Measurements from ENCODE around the gene EMX2.
"Not testable (repeated sequence)": the region's sequence is repeated elsewhere in the genome, so short reads cannot be mapped to it uniquely, and the experiment has no call there.

Gene EMX2

DNA sequence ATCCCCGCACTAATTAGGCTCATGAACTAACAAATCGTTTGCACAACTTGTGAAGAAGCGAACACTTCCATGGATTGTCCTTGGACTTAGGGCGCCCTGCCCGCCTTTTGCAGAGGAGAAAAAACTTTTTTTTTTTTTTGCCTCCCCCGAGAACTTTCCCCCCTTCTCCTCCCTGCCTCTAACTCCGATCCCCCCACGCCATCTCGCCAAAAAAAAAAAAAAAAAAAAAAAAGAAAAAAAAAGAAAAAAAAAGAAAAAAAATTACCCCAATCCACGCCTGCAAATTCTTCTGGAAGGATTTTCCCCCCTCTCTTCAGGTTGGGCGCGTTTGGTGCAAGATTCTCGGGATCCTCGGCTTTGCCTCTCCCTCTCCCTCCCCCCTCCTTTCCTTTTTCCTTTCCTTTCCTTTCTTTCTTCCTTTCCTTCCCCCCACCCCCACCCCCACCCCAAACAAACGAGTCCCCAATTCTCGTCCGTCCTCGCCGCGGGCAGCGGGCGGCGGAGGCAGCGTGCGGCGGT lies at the start of gene EMX2:
Gene EMX2 (plus strand): TSS at position 41 of the 519 bp plus-strand sequence. CDS start 522 bp downstream, outside the sequence.
- no peak for DNase-seq (ENCODE audit: low read depth in 2 of 2)

DNA sequence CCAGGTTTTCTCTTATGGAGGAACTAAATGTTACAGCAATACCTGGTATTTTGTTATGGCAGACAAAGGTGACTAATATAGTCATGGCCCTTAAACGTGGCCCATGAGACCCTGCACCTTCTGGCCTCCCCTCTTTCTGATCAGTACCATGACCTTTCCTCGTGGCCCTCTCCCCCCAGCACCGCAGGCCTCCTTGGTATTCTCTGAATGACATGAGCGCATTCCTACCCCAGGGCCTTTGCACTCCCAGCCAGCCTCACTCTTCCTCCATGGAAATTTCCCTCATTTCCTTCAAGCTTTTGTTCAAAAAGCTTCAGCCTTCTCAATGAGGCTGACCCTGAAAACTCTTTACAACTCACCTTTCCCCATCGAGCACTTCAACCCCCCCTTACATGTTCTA lies 46.5 kb upstream of the EMX2 start:
- no peak for DNase-seq (ENCODE audit: low read depth in 2 of 2)

DNA sequence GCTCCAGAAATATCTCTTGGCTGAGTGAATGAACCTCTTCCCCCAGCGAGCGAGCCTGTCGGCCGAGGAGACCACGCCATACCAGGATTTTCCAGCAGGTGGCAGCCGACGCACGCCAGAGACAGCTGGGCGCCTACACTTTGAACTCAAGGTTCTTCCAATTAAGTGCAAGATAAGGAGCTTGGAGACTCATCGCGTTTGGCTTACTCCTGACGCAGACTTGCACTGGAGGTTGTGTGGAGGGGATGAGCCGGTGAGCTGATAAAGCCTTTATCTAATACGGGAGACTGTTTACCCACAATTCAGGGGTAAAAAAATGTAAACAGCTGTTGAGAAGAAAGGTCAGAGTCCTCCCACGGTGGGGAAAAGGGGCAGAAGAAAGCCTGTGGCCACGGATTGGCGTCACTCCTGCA lies 45.9 kb upstream of the EMX2 start:
- peak; percentile 38 to 56 for DNase-seq (ENCODE audit: low read depth in 2 of 2)

DNA sequence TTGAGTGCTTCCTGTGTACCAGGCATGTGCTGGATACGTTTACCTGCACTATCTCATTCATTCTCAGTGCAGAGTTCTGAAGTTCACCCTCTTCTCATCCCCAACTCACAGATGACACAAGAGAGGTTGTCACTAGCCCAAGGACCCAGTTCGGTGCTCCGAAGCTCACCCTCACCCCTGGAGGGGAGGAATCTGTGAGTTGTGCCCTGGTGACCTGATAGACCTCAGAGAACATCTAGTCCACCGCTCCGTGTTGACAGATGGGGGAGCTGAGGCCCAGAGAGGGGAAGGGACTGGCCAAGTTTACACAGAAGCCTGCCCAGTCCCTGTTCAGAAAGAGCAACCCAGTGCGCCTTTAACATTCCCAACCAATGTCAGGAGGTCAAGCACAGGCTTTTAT lies 44.8 kb upstream of the EMX2 start:
- DNase-seq (ENCODE audit: low read depth in 2 of 2) = no peak

DNA sequence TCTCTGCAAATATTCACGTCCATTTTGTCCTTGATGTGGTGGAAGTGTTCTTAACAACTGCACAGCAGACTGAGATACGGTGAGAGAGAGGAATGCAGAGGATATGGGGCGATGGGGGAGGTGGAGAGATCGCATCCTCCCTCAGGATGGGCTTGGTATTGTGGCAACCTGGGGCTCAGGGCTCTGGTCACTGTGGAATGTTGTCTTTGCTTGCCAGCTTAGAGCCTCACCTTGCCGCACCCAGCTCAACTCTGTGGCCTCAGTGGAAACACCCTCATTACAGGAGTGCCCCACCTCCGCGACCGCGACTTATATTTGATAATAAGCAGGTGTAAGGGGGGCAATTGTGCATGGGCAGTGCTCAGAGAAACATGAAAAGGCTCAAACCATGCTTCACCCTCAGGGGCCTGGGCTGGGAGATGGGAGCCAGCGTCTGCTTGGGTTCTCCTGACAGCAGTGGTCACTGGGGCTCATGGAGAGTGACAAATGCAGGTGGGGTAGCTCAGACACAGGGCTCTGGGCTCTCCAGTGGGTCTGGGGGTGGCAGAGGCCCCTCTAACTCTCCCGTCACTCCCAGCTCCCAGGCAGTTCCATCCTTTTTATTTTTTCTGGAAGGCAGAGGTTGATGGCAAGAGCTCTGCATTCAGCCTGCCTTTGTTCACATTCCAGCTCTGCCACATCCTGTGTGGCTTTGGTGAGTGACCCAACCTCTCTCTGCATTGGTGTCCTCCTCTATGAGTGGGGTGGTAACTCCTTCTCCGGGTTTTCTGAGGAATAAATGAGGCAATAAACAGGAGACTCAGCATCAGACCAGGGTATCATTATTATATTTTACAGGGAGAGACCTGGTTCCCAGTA lies 43.1 kb upstream of the EMX2 start:
- DNase-seq (ENCODE audit: low read depth in 2 of 2) = no peak

DNA sequence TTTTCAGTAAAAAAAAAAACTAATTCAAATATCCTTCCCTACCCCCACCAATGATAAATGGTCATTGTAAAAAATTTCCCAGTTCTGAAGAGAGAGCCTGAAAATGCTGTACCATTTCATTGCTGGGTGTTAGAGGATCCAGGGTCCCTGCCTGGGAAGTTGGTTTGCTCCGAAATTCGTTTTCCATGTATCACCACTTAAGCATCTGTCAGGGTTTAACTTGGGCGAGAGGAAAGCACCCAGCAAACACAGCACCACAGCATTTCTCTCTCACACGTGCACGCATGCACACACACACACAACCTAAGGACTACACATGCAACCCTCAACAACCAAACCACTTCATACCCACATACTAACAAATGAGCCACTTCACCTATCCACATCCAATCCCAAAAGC lies 42.1 kb upstream of the EMX2 start:
- no peak for DNase-seq (ENCODE audit: low read depth in 2 of 2)

DNA sequence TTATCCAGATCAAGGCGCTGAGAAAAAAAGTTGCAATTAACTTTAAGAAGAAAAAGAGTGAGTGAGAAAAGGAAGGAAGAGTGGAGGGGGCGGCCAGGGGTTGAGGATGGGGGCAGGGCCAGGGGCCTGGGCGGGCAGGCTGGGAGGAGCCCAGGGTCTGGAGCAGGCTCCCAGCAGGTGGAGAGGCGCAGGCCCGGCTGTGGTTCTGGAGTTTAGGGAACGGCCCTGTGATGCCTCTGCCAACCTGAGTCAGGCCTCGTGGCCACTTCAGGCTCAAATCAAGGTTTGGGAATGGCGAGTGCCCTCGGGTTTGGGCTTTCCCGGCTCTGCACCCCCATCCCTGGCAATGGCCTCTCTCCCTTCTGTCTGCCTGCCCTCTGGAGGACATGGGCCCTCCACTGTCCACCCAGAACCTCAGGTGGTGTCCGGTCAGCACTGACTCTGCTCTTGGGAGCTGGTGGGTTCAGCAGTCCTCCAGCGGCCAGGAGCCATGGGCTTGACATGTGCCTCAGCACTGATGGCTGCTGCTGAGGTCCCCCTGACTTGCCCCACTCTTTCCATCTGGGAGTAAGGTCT lies 41.0 kb upstream of the EMX2 start:
- no peak for DNase-seq (ENCODE audit: low read depth in 2 of 2)

DNA sequence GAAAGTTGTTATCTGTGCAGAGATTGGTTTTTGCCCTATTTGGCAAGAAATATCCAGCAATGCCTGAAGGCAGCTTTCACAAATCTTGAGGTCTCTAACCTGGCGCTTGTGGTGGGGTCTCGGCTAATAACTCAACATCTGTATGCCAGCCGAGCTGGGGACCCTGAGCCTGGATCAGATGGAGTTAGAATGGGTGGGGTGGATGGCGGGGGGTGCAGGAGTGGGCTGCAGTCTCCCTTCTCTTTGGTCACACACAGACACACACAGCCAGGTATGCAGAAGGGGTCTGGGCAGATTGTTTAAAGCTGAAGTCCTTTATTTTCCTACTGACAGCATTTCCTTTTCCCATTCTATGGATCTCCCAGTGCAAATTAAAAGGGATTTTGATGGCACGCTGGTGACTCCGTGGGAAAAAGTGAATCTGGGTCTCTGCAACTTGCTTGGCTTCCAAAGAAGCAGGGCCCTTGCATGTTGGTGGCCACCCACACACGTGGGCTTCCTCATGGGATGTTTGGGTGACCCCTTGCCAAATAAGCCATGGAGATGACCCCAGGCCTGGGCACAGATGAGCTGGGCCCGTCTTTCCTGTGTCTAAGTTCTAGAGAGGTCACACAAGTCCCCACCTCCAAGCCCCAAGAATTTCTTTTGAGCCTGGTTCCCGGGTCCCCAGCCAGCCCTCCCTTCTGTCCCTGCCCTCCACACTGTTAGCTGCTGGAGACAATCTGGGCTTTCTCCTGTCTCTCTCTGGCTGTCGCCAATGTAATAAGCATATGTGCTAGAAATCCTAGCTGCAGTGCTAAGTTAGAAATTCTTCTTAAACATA lies 39.9 kb upstream of the EMX2 start:
- DNase-seq (ENCODE audit: low read depth in 2 of 2) = no peak

DNA sequence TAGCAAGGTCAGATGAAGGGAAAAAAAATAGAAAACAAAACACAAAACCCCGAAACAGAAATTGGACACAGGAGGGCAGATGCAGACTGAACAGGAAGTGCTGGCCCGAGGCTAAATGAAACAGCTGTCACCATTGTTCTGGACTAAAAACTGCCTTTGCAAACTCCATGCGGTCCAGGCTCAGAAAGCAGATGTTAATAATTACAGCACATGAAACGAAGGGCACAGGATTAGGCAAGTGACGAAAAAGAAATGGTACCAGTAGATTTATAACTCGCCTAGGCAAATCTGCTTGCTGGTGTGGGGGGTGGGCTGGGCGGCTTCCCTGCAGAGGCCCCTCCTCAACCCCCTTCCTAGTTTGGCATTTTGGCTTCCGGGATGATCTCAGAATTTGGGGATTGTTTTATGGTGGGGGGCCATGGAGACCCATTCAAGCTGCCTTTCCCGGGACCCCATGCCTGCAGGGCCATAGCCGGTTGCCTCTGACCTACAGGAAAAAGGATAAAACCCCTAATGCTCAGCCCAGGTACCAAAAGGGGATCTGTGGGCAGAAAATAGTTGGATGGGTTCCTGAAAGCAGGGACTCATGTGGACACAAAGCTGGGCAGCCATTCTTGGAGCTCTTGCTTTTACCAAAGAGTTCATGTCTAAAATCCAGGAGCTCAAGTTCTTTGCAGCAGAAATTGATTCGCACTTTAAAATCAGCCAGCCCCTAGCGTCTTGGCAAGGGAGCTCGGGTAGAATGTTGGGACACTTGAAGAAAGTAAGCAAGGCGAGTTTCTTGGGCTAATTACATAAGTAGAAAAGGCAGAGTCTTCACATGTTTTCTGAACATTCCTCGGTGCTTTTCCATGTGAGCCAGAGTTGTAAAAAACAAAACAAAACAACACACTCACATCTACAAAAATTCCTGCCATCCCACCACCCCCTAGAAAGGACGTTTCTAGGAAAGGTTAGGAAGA lies 39.0 kb upstream of the EMX2 start:
- no peak for DNase-seq (ENCODE audit: low read depth in 2 of 2)

DNA sequence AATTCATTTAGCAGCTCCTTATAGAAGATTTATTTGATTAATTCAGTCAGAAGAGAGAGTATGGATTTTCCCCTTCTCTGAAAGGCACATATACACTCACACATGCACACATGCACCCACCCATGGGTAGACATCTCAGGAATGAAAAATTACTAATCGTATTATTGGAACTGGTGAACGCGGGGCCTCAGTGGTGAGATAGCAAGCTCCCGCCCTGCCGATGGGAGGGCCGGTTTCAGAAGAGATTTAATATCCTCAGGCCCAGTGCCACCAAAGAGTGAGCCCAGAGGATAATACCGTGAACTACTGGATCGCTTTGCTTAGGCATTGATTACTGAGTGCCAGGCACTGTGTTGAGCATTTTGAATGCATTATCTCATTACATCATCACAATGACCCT lies 38.0 kb upstream of the EMX2 start:
- DNase-seq (ENCODE audit: low read depth in 2 of 2) = no peak

DNA sequence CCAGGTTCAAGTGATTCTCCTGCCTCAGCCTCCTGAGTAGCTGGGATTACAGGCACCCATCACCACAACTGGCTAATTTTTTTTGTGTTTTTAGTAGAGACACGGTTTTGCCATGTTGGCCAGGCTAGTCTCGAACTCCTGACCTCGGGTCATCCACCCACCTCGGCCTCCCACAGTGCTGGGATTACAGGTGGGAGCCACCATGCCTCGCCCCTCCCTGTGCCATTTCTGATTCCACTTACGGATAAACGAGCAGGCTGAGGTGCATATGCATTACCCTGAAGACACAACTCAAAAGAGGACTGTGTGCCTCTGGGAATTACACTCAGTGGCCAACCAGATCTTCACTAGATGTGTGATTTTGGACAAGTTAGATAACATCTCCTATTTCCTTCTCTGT lies 35.5 kb upstream of the EMX2 start:
- not testable (repeated sequence) for DNase-seq (ENCODE audit: low read depth in 2 of 2)

DNA sequence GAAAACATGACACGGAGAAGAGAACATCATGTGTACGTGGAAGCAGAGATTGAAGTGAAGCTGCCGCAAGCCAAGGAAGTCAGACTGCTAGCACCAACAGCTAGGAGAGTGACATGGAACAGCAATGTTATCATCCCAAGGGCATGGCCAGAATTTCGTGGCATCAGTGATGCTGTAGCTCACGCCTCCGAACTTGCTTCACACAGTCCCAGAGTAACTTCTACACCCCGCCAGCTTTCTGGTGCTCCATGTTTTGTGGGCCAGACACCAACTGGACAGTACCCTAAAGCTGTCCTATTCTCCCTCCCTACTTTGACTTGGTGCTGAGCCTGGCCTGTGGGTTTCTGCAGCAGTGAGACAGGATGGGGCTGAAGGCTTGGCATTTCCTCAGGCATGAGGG lies 33.0 kb upstream of the EMX2 start:
- no peak for DNase-seq (ENCODE audit: low read depth in 2 of 2)

DNA sequence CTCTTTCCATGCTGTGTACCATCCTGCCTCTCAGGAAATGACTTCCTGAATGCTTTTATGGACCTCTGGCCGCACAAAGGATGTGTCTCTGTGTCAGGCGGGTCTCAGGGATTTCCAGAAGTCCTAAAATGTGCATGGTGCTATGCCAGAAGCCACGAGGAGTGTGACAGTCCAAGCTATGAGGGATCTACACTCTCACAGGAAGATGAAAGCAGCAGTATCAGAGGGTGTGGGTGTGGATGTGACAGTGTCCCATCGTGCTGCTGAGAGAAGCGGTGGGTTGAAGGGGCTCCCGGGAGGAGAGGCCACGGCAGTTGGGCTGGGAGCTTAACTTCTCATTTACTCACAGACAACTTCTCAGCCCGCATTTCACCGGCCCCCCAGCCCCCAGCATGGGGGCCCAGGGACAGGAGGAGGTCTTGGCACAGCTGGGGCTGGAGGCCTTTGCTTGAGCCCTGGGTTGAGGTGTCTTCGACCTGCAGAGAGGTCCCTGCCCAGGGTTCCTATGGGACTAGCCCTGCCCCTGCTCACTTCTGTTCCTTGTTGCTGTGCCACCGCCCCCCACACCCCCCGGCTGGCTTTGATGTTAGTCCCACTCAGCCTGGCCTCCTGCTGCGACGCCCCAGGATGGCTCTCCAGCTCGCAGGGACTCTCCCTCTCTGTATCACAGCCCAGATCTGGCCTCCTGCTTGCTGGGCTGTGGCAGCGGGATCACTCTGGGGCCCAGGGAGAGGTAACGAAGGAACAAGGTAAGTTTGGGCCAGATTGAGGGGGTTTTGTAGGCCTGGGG lies 30.8 kb upstream of the EMX2 start:
- no peak for DNase-seq (ENCODE audit: low read depth in 2 of 2)

DNA sequence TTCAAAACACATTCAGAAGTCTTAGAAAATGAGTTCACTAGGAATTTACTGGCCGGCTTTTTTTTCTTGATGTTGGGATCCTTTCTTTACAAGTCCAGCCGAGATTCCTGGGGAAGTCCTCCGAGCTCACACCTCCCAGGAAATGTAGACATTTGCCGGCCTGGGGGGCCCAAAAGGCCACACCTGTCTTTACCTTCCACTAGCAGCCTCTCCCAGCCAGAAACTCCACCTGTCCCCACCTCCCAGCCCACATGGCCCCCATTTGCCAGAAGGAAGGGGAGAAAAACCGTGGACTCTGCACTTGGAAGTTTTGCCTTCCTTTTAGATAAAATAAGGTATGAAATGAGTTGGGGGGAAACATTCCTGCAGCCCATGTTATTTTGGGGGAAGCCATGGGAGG lies 27.6 kb upstream of the EMX2 start:
- no peak for DNase-seq (ENCODE audit: low read depth in 2 of 2)

DNA sequence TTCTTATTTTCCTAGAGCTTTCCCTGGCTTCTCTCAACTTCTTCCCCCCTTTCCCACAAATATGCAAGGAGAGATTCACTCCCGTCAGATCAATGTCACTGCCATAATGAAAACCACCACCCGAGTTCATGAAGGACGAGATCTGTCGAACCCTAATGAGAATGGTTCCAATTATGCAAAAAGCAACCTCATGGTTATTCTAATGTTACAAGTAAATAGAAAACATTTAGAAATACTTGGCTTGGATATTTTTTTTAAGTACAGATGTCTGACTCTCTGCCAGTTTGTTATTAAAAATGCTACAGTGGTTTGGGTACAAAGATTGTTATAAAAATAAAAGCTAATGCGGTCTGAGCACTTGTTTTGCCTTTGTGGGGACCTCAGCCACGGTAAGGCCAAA lies 25.9 kb upstream of the EMX2 start:
- no peak for DNase-seq (ENCODE audit: low read depth in 2 of 2)

DNA sequence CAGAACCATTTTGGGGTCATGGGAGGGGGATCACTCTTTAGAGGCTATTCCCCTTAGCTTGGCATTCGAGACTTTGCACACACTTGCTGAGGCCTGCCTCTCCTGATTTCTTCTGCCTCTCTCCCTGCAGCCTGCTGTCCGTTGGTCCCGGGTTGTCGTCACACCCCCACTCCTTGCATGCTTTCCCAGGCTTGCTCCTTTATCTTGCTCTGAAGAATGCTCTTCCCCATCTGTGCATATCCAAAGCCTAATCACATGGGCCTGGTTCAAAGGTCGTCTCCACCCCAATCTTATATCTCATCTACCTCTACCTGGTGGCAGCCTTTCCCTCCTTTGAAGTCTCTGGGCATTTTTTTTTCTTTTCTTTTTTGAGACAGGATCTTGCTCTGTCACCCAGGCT lies 24.3 kb upstream of the EMX2 start:
- DNase-seq (ENCODE audit: low read depth in 2 of 2) = no peak

DNA sequence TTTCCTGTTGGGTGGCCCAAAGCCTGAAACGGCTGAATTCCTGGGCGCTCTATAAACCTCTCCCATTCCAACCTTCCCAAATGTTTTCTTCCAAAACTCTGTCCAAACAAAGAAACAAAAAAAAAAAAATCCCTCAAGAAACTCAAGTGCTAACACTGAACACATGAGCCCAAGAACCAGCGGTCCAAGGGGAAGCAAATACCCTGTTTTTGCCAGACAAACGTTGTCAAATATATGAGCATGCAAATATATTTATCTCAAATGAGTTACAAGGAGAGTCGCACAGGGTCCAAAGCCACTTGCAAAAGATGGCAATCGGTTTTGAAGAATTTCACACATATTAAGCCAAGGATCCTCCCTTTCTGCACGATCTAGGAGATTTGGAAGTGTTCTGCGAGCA lies 23.3 kb upstream of the EMX2 start:
- no peak for DNase-seq (ENCODE audit: low read depth in 2 of 2)

DNA sequence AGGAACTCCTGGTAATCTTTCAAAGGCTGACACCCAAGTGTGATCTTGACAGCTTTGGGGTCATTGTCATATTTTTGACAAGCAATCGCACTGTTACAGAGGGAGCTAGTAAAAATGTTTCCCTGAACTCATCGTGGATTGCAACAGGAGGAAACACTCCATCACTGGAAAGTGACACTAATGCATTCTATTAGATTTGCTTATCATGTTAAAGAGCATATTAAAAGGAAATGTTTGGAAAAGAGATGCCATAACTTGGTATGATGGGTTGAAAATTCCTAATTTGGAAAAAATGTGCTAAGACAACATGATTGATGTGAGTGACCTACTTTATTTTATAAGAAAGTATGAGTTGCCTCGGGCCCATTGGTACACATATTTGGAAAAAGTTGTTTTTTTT lies 22.7 kb upstream of the EMX2 start:
- DNase-seq (ENCODE audit: low read depth in 2 of 2) = no peak

DNA sequence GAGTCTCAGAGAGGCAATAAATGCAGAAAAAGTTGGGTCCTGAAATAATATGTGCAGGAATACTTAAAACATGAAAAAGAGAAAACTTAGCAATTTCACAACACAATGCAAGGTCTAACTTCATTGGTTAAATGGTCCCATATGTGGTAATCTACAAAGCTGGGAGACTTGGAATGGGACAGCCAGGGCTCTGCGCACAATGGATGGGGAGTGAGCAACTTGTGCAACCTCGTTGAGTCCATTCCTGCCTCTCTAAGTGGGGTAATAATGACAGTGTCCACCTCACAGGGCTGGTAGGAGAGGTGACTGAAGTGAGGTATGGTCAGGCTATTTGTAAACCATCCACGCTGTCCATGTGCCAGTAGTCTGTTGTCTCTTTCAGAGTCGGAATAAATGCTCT lies 11.8 kb upstream of the EMX2 start:
- DNase-seq (ENCODE audit: low read depth in 2 of 2) = no peak

DNA sequence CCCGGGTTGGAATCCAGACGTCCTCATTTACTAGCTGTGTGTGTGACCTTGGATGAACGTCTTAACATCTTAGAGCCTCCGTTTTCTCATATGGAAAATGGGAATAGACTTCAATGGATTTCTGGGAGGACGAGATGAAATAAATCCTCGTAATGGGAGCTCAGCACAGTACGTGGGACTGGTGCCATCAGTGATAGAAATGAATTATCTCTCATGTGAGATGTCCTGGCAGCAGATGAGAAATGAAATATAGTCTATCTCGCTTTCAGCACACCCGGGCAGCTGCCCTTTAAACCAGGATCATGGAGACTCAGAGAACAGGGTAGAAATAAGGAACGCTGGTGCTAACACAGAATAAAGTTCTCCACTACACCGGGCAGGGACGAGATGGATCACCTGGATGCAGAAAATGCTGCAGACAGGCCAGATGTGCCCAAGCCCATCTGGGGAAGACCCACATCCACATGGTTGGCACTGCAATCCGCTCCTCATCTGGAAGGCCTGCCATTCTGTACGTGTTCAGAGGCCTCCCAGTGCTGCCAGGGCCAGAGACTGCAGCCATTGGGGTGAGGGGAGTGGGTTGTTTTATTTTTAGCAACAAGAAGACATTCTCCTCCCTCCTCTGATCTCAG lies 11.1 kb upstream of the EMX2 start:
- no peak for DNase-seq (ENCODE audit: low read depth in 2 of 2)
